ENCODE data around the gene TNFAIP8L3.

The TNFAIP8L3 gene

GRCh38 chr15:51114437-51115119 lies 19.9 kb upstream of the TNFAIP8L3 start:
- DNase-seq (ENCODE audit: extremely low read depth, low read depth): no peak
- no peak overlapping the region for H3K4me3 ChIP-seq (replicated peaks; ENCODE audit: low read depth, low read length)
- no peak for TF ChIP-seq CTCF (IDR thresholded peaks at IDR 0.05; ENCODE audit: low read depth, low read length, missing control alignments)

GRCh38 chr15:51112078-51112477 lies 17.4 kb upstream of the TNFAIP8L3 start:
- TF ChIP-seq CTCF (IDR thresholded peaks at IDR 0.05; ENCODE audit: low read depth, low read length, missing control alignments): no peak

GRCh38 chr15:51111061-51111460 lies 16.4 kb upstream of the TNFAIP8L3 start:
- DNase-seq (ENCODE audit: extremely low read depth, low read depth): no peak
- no peak for TF ChIP-seq CTCF (IDR thresholded peaks at IDR 0.05; ENCODE audit: low read depth, low read length, missing control alignments)
- H3K4me3 ChIP-seq (replicated peaks; ENCODE audit: low read depth, low read length): no peak overlapping the region

More at GRCh38 chr15:51112078-51112477, 17.4 kb upstream of the TNFAIP8L3 start:
- no peak for DNase-seq (ENCODE audit: extremely low read depth, low read depth)
- H3K4me3 ChIP-seq (replicated peaks; ENCODE audit: low read depth, low read length): no peak overlapping the region

DNA sequence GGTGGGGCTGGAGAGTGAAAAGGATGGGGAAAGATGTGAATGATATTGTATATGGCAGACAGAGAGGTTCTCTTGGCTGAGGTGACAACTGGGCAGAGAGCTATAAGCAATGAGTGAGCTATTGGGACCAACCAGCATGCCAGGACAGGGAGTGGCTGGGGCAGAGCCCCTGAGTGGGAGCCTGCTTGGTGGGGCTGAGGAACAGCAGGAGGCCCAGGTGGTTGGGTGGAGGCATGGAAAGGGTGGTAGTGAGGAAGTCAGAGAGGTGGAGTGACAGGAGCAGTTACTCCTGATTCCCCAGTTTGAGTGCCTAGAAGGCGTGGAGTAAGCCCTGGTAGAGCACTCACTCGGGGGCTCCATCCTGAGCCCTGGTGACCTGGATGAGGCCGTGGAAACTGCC lies 15.5 kb upstream of the TNFAIP8L3 start:
- TF ChIP-seq CTCF (IDR thresholded peaks at IDR 0.05; ENCODE audit: low read depth, low read length, missing control alignments): no peak
- H3K4me3 ChIP-seq (replicated peaks; ENCODE audit: low read depth, low read length): no peak overlapping the region
- no peak for DNase-seq (ENCODE audit: extremely low read depth, low read depth)

GRCh38 chr15:51108933-51109550 lies 14.3 kb upstream of the TNFAIP8L3 start:
- no peak overlapping the region for H3K4me3 ChIP-seq (replicated peaks; ENCODE audit: low read depth, low read length)
- no peak for TF ChIP-seq CTCF (IDR thresholded peaks at IDR 0.05; ENCODE audit: low read depth, low read length, missing control alignments)
- no peak for DNase-seq (ENCODE audit: extremely low read depth, low read depth)

DNA sequence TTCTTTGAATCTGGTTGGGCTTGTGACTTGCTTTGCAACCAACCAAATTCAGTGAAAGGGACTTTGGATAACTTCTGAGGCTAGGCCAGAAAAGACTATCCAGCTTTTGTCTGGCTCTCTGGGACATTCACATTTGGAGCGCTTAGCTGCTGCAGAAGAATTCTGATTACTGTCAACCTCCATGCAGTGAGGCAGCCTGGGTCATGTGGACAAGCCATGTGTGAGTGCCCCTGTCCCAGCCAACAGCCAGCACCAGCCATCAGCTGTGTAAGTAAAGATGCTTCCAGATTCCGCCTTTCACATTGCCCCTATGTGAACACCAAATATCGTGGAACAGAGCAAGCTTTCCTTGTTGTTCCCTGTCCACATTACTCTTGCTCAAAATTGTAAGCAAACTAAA lies 12.9 kb upstream of the TNFAIP8L3 start:
- TF ChIP-seq CTCF (IDR thresholded peaks at IDR 0.05; ENCODE audit: low read depth, low read length, missing control alignments): no peak
- H3K4me3 ChIP-seq (replicated peaks; ENCODE audit: low read depth, low read length): no peak overlapping the region
- DNase-seq (ENCODE audit: extremely low read depth, low read depth): no peak
